Eye (tissue), 1 donor: Measurements from ENCODE around the gene CIAPIN1.
"Not testable (repeated sequence)": the region's sequence is repeated elsewhere in the genome, so short reads cannot be mapped to it uniquely, and the experiment has no call there.

Experiments
- DNase-seq: peaks from one replicate; pipeline ENCODE4 v3.0.0-alpha.2; 2015

CIAPIN1 gene

GRCh38 chr16:57403965-57404817, 43.0 kb downstream of the CIAPIN1 start, which contains the start of gene CCL17:
Gene CCL17, plus strand, starts transcription at chr16:57404767. Its CDS starts 9,166 bp downstream, at chr16:57413933.
- DNase-seq = no peak

- DNase-seq = no peak
Observed at GRCh38 chr16:57401943-57402640, 45.1 kb downstream of the CIAPIN1 start.

- DNase-seq = not testable (repeated sequence)
Observed at GRCh38 chr16:57397493-57397892, 49.7 kb downstream of the CIAPIN1 start.

GRCh38 chr16:57396786-57397185, 50.4 kb downstream of the CIAPIN1 start:
- no peak for DNase-seq

GRCh38 chr16:57395026-57395425, 52.2 kb downstream of the CIAPIN1 start:
- no peak for DNase-seq

GRCh38 chr16:57394444-57394843, 52.7 kb downstream of the CIAPIN1 start:
- DNase-seq = peak; percentile 19

- no peak for DNase-seq
Observed at GRCh38 chr16:57392694-57393093, 54.5 kb downstream of the CIAPIN1 start.

GRCh38 chr16:57391708-57392107, 55.5 kb downstream of the CIAPIN1 start:
- DNase-seq = no peak

GRCh38 chr16:57391300-57391699, 55.9 kb downstream of the CIAPIN1 start:
- DNase-seq = no peak

GRCh38 chr16:57390636-57391295, 56.4 kb downstream of the CIAPIN1 start:
- no peak for DNase-seq

GRCh38 chr16:57389087-57389468, 58.1 kb downstream of the CIAPIN1 start:
- DNase-seq = no peak

- no peak for DNase-seq
Observed at GRCh38 chr16:57388359-57389086, 58.7 kb downstream of the CIAPIN1 start.

- no peak for DNase-seq
Observed at GRCh38 chr16:57387598-57388354, 59.4 kb downstream of the CIAPIN1 start.

- peak; percentile 24 for DNase-seq
Observed at GRCh38 chr16:57386381-57386951, 60.7 kb downstream of the CIAPIN1 start.

GRCh38 chr16:57385083-57385482, 62.1 kb downstream of the CIAPIN1 start:
- no peak for DNase-seq

- no peak for DNase-seq
Observed at GRCh38 chr16:57384248-57385070, 62.7 kb downstream of the CIAPIN1 start.

GRCh38 chr16:57383276-57384247, 63.6 kb downstream of the CIAPIN1 start:
- no peak for DNase-seq

- no peak for DNase-seq
Observed at GRCh38 chr16:57382535-57383275, 64.5 kb downstream of the CIAPIN1 start.
